NK-92 (cell line): ENCODE measurements around the gene EGLN2.
"Not testable (repeated sequence)": the region's sequence is repeated elsewhere in the genome, so short reads cannot be mapped to it uniquely, and the experiment has no call there.

Experiments used
- DNase-seq: peaks from one replicate; lab custom pipeline; 2025; ENCODE audit not compliant: unreplicated experiment; lab: John Stamatoyannopoulos, UW

The EGLN2 gene

GRCh38 chr19:40815223-40815622 is 16.2 kb downstream of the EGLN2 start:
- no peak for DNase-seq

GRCh38 chr19:40818480-40819399 is 19.7 kb downstream of the EGLN2 start:
- not testable (repeated sequence) for DNase-seq

- not testable (repeated sequence) for DNase-seq
Measured at GRCh38 chr19:40819479-40820234, 20.7 kb downstream of the EGLN2 start.

- no peak for DNase-seq
Measured at GRCh38 chr19:40822161-40822560, 23.2 kb downstream of the EGLN2 start.

- DNase-seq = not testable (repeated sequence)
Measured at GRCh38 chr19:40822704-40823553, 23.9 kb downstream of the EGLN2 start.

- DNase-seq = not testable (repeated sequence)
Measured at GRCh38 chr19:40824916-40825315, 25.9 kb downstream of the EGLN2 start.

GRCh38 chr19:40825460-40826095 is 26.6 kb downstream of the EGLN2 start:
- not testable (repeated sequence) for DNase-seq

GRCh38 chr19:40826312-40826698 is 27.3 kb downstream of the EGLN2 start:
- DNase-seq = not testable (repeated sequence)

- not testable (repeated sequence) for DNase-seq
Measured at GRCh38 chr19:40826699-40827385, 27.9 kb downstream of the EGLN2 start.

GRCh38 chr19:40827386-40828247 is 28.6 kb downstream of the EGLN2 start:
- no peak for DNase-seq

GRCh38 chr19:40829205-40829604 is 30.2 kb downstream of the EGLN2 start:
- no peak for DNase-seq

GRCh38 chr19:40830741-40831140 is 31.8 kb downstream of the EGLN2 start:
- not testable (repeated sequence) for DNase-seq

GRCh38 chr19:40831502-40832430 is 32.8 kb downstream of the EGLN2 start:
- DNase-seq = no peak

GRCh38 chr19:40832431-40832790 is 33.4 kb downstream of the EGLN2 start:
- not testable (repeated sequence) for DNase-seq

- not testable (repeated sequence) for DNase-seq
Measured at GRCh38 chr19:40833728-40834533, 34.9 kb downstream of the EGLN2 start.

GRCh38 chr19:40836754-40837429 is 37.9 kb downstream of the EGLN2 start:
- DNase-seq = no peak

- not testable (repeated sequence) for DNase-seq
Measured at GRCh38 chr19:40838477-40838876, 39.5 kb downstream of the EGLN2 start.
